T-helper 2 cell treated with Interferon-gamma antibody and Interleukin-4, amounts not matched to agents 5 μg/mL and 100 μg/mL, for 36 hours (primary cell): Measurements from ENCODE around the gene KIF26B.

Experiments
- DNase-seq: peaks from one replicate; pipeline ENCODE4 v3.0.0; 2021; ENCODE audit warnings: low spot score
- H3K27ac Mint-ChIP-seq: one replicate; pipeline ENCODE4 v1.8.0; 2021; ENCODE audit warnings: mild to moderate bottlenecking, mixed read lengths
- H3K27me3 Mint-ChIP-seq: one replicate; pipeline ENCODE4 v1.8.0; 2021; ENCODE audit warnings: low read depth, mixed read lengths
- H3K36me3 Mint-ChIP-seq: one replicate; pipeline ENCODE4 v1.8.0; 2021; ENCODE audit warnings: low read depth, mixed read lengths
- H3K4me1 Mint-ChIP-seq: one replicate; pipeline ENCODE4 v1.8.0; 2021; ENCODE audit warnings: low read depth, mixed read lengths
- H3K4me3 Mint-ChIP-seq: one replicate; pipeline ENCODE4 v1.8.0; 2022; ENCODE audit warnings: mild to moderate bottlenecking, moderate library complexity, mixed read lengths
- H3K9me3 Mint-ChIP-seq: one replicate; pipeline ENCODE4 v1.8.0; 2021; ENCODE audit warnings: mixed read lengths

The KIF26B gene

GRCh38 chr1:245154429-245155271, at the start of gene KIF26B:
TSS of gene KIF26B (plus strand) at chr1:245154985. CDS start at chr1:245155425, 440 bp downstream.
- peak; percentile 24 for DNase-seq
- Mint-ChIP-seq H3K9me3 (no peaks in the 10 kb centered on the region), H3K27ac (no peak within 1 kb of the TSS), H3K36me3 (no peaks in the 10 kb centered on the region), H3K27me3 (peaks cover 70% of the 10 kb centered on the region), H3K4me1 (peaks cover 10% of the 10 kb centered on the region), H3K4me3 (peak within 1 kb of the TSS; percentile 78)

- H3K27ac Mint-ChIP-seq: no peak overlapping the region
- H3K36me3 Mint-ChIP-seq: no peaks in the 10 kb centered on the region
- H3K4me1 Mint-ChIP-seq: no peaks in the 10 kb centered on the region
- H3K27me3 Mint-ChIP-seq: no peaks in the 10 kb centered on the region
- no peak overlapping the region for H3K4me3 Mint-ChIP-seq
- no peak for DNase-seq
- H3K9me3 Mint-ChIP-seq: no peaks in the 10 kb centered on the region
These were observed 49.7 kb upstream of the KIF26B start for GRCh38 chr1:245105042-245105441.

GRCh38 chr1:245105815-245106410, 48.9 kb upstream of the KIF26B start:
- no peak overlapping the region for H3K4me3 Mint-ChIP-seq

GRCh38 chr1:245107776-245108114, 47.0 kb upstream of the KIF26B start:
- Mint-ChIP-seq H3K9me3 (no peaks in the 10 kb centered on the region), H3K27me3 (no peaks in the 10 kb centered on the region)

More at GRCh38 chr1:245105815-245106410, 48.9 kb upstream of the KIF26B start:
- no peak overlapping the region for H3K27ac Mint-ChIP-seq
- H3K4me1 Mint-ChIP-seq: no peaks in the 10 kb centered on the region
- no peaks in the 10 kb centered on the region for H3K27me3 Mint-ChIP-seq
- no peaks in the 10 kb centered on the region for H3K36me3 Mint-ChIP-seq
- no peaks in the 10 kb centered on the region for H3K9me3 Mint-ChIP-seq
- no peak for DNase-seq

GRCh38 chr1:245108246-245108645, 46.5 kb upstream of the KIF26B start:
- no peak for DNase-seq
- Mint-ChIP-seq H3K9me3 (no peaks in the 10 kb centered on the region), H3K4me1 (no peaks in the 10 kb centered on the region), H3K36me3 (no peaks in the 10 kb centered on the region), H3K4me3 (no peak overlapping the region), H3K27ac (no peak overlapping the region), H3K27me3 (no peaks in the 10 kb centered on the region)

More at GRCh38 chr1:245107776-245108114, 47.0 kb upstream of the KIF26B start:
- Mint-ChIP-seq H3K36me3 (no peaks in the 10 kb centered on the region), H3K4me1 (no peaks in the 10 kb centered on the region), H3K4me3 (no peak overlapping the region), H3K27ac (no peak overlapping the region)
- no peak for DNase-seq

- Mint-ChIP-seq H3K4me3 (no peak overlapping the region), H3K9me3 (no peaks in the 10 kb centered on the region), H3K27ac (no peak overlapping the region), H3K27me3 (no peaks in the 10 kb centered on the region), H3K36me3 (no peaks in the 10 kb centered on the region), H3K4me1 (no peaks in the 10 kb centered on the region)
- DNase-seq: no peak
These were observed 45.9 kb upstream of the KIF26B start for GRCh38 chr1:245108909-245109308.

GRCh38 chr1:245110406-245110805, 44.4 kb upstream of the KIF26B start:
- H3K27me3 Mint-ChIP-seq: no peaks in the 10 kb centered on the region
- DNase-seq: no peak
- H3K4me3 Mint-ChIP-seq: no peak overlapping the region
- no peaks in the 10 kb centered on the region for H3K36me3 Mint-ChIP-seq
- H3K27ac Mint-ChIP-seq: no peak overlapping the region
- no peaks in the 10 kb centered on the region for H3K4me1 Mint-ChIP-seq
- no peaks in the 10 kb centered on the region for H3K9me3 Mint-ChIP-seq

GRCh38 chr1:245111073-245111472, 43.7 kb upstream of the KIF26B start:
- H3K36me3 Mint-ChIP-seq: no peaks in the 10 kb centered on the region
- no peak for DNase-seq
- no peaks in the 10 kb centered on the region for H3K9me3 Mint-ChIP-seq
- H3K27ac Mint-ChIP-seq: no peak overlapping the region
- H3K27me3 Mint-ChIP-seq: no peaks in the 10 kb centered on the region
- H3K4me1 Mint-ChIP-seq: no peaks in the 10 kb centered on the region
- no peak overlapping the region for H3K4me3 Mint-ChIP-seq

- no peaks in the 10 kb centered on the region for H3K27me3 Mint-ChIP-seq
- no peak overlapping the region for H3K4me3 Mint-ChIP-seq
- no peaks in the 10 kb centered on the region for H3K9me3 Mint-ChIP-seq
- H3K36me3 Mint-ChIP-seq: no peaks in the 10 kb centered on the region
- DNase-seq: no peak
- no peaks in the 10 kb centered on the region for H3K4me1 Mint-ChIP-seq
- H3K27ac Mint-ChIP-seq: no peak overlapping the region
These were observed 41.1 kb upstream of the KIF26B start for GRCh38 chr1:245113649-245114048.

GRCh38 chr1:245116131-245116530, 38.7 kb upstream of the KIF26B start:
- no peaks in the 10 kb centered on the region for H3K4me1 Mint-ChIP-seq
- H3K4me3 Mint-ChIP-seq: no peak overlapping the region
- no peak overlapping the region for H3K27ac Mint-ChIP-seq
- no peaks in the 10 kb centered on the region for H3K9me3 Mint-ChIP-seq
- H3K27me3 Mint-ChIP-seq: no peaks in the 10 kb centered on the region
- H3K36me3 Mint-ChIP-seq: no peaks in the 10 kb centered on the region
- DNase-seq: no peak

- Mint-ChIP-seq H3K9me3 (no peaks in the 10 kb centered on the region), H3K27me3 (no peaks in the 10 kb centered on the region), H3K27ac (no peak overlapping the region), H3K36me3 (no peaks in the 10 kb centered on the region), H3K4me1 (no peaks in the 10 kb centered on the region), H3K4me3 (no peak overlapping the region)
- no peak for DNase-seq
These were observed 38.0 kb upstream of the KIF26B start for GRCh38 chr1:245116751-245117150.

- H3K27me3 Mint-ChIP-seq: no peaks in the 10 kb centered on the region
- no peak for DNase-seq
- no peaks in the 10 kb centered on the region for H3K9me3 Mint-ChIP-seq
- no peaks in the 10 kb centered on the region for H3K4me1 Mint-ChIP-seq
- no peak overlapping the region for H3K27ac Mint-ChIP-seq
- H3K4me3 Mint-ChIP-seq: no peak overlapping the region
- no peaks in the 10 kb centered on the region for H3K36me3 Mint-ChIP-seq
These were observed 36.7 kb upstream of the KIF26B start for GRCh38 chr1:245118066-245118465.

- no peak for DNase-seq
- Mint-ChIP-seq H3K4me3 (no peak overlapping the region), H3K27me3 (no peaks in the 10 kb centered on the region), H3K27ac (no peak overlapping the region), H3K4me1 (no peaks in the 10 kb centered on the region), H3K9me3 (no peaks in the 10 kb centered on the region), H3K36me3 (no peaks in the 10 kb centered on the region)
These were observed 36.0 kb upstream of the KIF26B start for GRCh38 chr1:245118806-245119205.

- Mint-ChIP-seq H3K4me3 (no peak overlapping the region), H3K4me1 (no peaks in the 10 kb centered on the region), H3K27ac (no peak overlapping the region), H3K27me3 (no peaks in the 10 kb centered on the region), H3K9me3 (no peaks in the 10 kb centered on the region), H3K36me3 (no peaks in the 10 kb centered on the region)
- no peak for DNase-seq
These were observed 33.3 kb upstream of the KIF26B start for GRCh38 chr1:245121523-245121922.
